KMS-11 (cell line): Measurements from ENCODE around the gene LMF2.

Source experiments
- H2AFZ ChIP-seq: fragments of 200-600 bp; sonication (generic); 2 replicates; pipeline ENCODE4 v1.6.1; 2016; ENCODE audit warnings: antibody characterized with exemption, mixed run types, low read depth
- H3K27ac ChIP-seq: fragments of 200-600 bp; sonication (generic); 2 replicates; pipeline ENCODE4 v1.6.1; 2016; ENCODE audit warnings: mild to moderate bottlenecking, mixed run types
- H3K27me3 ChIP-seq: fragments of 200-600 bp; sonication (generic); 2 replicates; pipeline ENCODE4 v1.6.1; 2017; ENCODE audit warnings: mild to moderate bottlenecking, low read depth, mixed run types, moderate library complexity; ENCODE audit not compliant: insufficient read depth
- H3K36me3 ChIP-seq: fragments of 200-600 bp; sonication (generic); 2 replicates; pipeline ENCODE4 v1.6.1; 2017; ENCODE audit warnings: mild to moderate bottlenecking, mixed run types; ENCODE audit not compliant: insufficient read depth
- H3K4me1 ChIP-seq: fragments of 200-600 bp; sonication (generic); 2 replicates; pipeline ENCODE4 v1.6.1; 2016; ENCODE audit warnings: mild to moderate bottlenecking, low read depth, mixed run types; ENCODE audit not compliant: poor library complexity, severe bottlenecking
- H3K4me2 ChIP-seq: fragments of 200-600 bp; sonication (generic); 2 replicates; pipeline ENCODE4 v1.7.0; 2016; ENCODE audit warnings: mild to moderate bottlenecking, mixed run types
- H3K4me3 ChIP-seq: fragments of 200-600 bp; sonication (generic); IDR thresholded peaks from 2 replicates; pipeline ENCODE4 v1.6.1; 2017; ENCODE audit warnings: low read depth, low read length, mixed read lengths; ENCODE audit not compliant: insufficient read depth
- H3K79me2 ChIP-seq: fragments of 200-600 bp; sonication (generic); 2 replicates; pipeline ENCODE4 v1.6.1; 2016; ENCODE audit warnings: low read depth, mixed run types; ENCODE audit not compliant: insufficient read depth
- H3K9ac ChIP-seq: fragments of 200-600 bp; sonication (generic); 2 replicates; pipeline ENCODE4 v1.6.1; 2016; ENCODE audit warnings: mild to moderate bottlenecking, mixed run types
- H4K20me1 ChIP-seq: fragments of 200-600 bp; sonication (generic); 2 replicates; pipeline ENCODE4 v1.6.1; 2016; ENCODE audit warnings: mild to moderate bottlenecking, mixed run types; ENCODE audit not compliant: insufficient read depth
- CTCF ChIP-seq: fragments of 200-600 bp; sonication (generic); conservative IDR thresholded peaks from 2 replicates; pipeline ENCODE4 v1.6.1; 2017; ENCODE audit warnings: low read depth, mild to moderate bottlenecking, antibody characterized with exemption, low read length, moderate library complexity, mixed read lengths

Gene LMF2

GRCh38 chr22:50523806-50524675 is 16.5 kb upstream of the LMF2 start:
- Histone ChIP-seq H3K36me3 (no peaks in the 10 kb centered on the region), H3K79me2 (peaks cover 8% of the 10 kb centered on the region; the same call in 1 of the 2 replicates), H3K27me3 (no peaks in the 10 kb centered on the region), H3K4me3 (no peak overlapping the region), H3K9ac (no peak overlapping the region; the same call in 1 of the 2 replicates), H4K20me1 (no peaks in the 10 kb centered on the region), H3K27ac (peak overlapping the region; percentile 83; the same call in 1 of the 2 replicates), H2AFZ (no peak overlapping the region), H3K4me1 (peaks cover 4% of the 10 kb centered on the region), H3K4me2 (peak overlapping the region; percentile 52)
- no peak for TF ChIP-seq CTCF

- no peak overlapping the region for H2AFZ ChIP-seq
- no peak overlapping the region for H3K27ac ChIP-seq
- H3K4me1 ChIP-seq: peaks cover 4% of the 10 kb centered on the region
- no peaks in the 10 kb centered on the region for H4K20me1 ChIP-seq
- H3K36me3 ChIP-seq: no peaks in the 10 kb centered on the region
- H3K4me3 ChIP-seq: no peak overlapping the region
- no peak overlapping the region; the same call in 1 of the 2 replicates for H3K4me2 ChIP-seq
- no peaks in the 10 kb centered on the region for H3K27me3 ChIP-seq
- peaks cover 8% of the 10 kb centered on the region; the same call in 1 of the 2 replicates for H3K79me2 ChIP-seq
- H3K9ac ChIP-seq: no peak overlapping the region
- no peak for TF ChIP-seq CTCF
Observed at GRCh38 chr22:50523458-50523805, 15.9 kb upstream of the LMF2 start.

- Histone ChIP-seq H3K79me2 (peaks cover 8% of the 10 kb centered on the region; the same call in 1 of the 2 replicates), H3K9ac (no peak overlapping the region), H2AFZ (no peak overlapping the region), H3K27me3 (no peaks in the 10 kb centered on the region), H3K4me1 (peaks cover 4% of the 10 kb centered on the region), H3K4me3 (no peak overlapping the region), H4K20me1 (no peaks in the 10 kb centered on the region), H3K36me3 (no peaks in the 10 kb centered on the region), H3K4me2 (no peak overlapping the region), H3K27ac (no peak overlapping the region)
- no peak for TF ChIP-seq CTCF
Observed at GRCh38 chr22:50522806-50523438, 15.4 kb upstream of the LMF2 start.

GRCh38 chr22:50522208-50522805 is 14.8 kb upstream of the LMF2 start:
- no peak overlapping the region for H2AFZ ChIP-seq
- no peak for TF ChIP-seq CTCF
- H3K4me3 ChIP-seq: no peak overlapping the region
- peaks cover 8% of the 10 kb centered on the region; the same call in 1 of the 2 replicates for H3K79me2 ChIP-seq
- no peak overlapping the region for H3K9ac ChIP-seq
- H3K4me1 ChIP-seq: peaks cover 4% of the 10 kb centered on the region
- H3K27me3 ChIP-seq: no peaks in the 10 kb centered on the region
- no peaks in the 10 kb centered on the region for H4K20me1 ChIP-seq
- H3K4me2 ChIP-seq: no peak overlapping the region
- H3K27ac ChIP-seq: no peak overlapping the region
- H3K36me3 ChIP-seq: no peaks in the 10 kb centered on the region
